DND-41 (cell line): Measurements from ENCODE around the gene CARMIL1.
A peak's percentile ranks its signal among the peaks of the same experiment; 100 is the strongest.

Experiments
- ATAC-seq: fragments of 200-7000 bp; cut with Tn5 transposase; 3 replicates; pipeline ENCODE4 v1.9.1; 2021; ENCODE audit warnings: low read depth; ENCODE audit not compliant: insufficient read depth
- DNase-seq: peaks from one replicate; pipeline ENCODE4 v3.0.0-alpha.2; 2020
- H2AFZ ChIP-seq: 2 replicates; pipeline ENCODE4 v1.6.0; 2012; ENCODE audit warnings: low read depth, low read length
- H3K27ac ChIP-seq: 2 replicates; pipeline ENCODE4 v1.5.1; 2012; ENCODE audit warnings: low read length, inconsistent platforms
- H3K27me3 ChIP-seq: fragments of 200-600 bp; sonication (generic); 2 replicates; pipeline ENCODE4 v1.6.0; 2012; ENCODE audit warnings: low read length, mild to moderate bottlenecking, inconsistent platforms; ENCODE audit not compliant: insufficient read depth, poor library complexity
- H3K36me3 ChIP-seq: 2 replicates; pipeline ENCODE4 v1.5.1; 2012; ENCODE audit warnings: low read length, inconsistent platforms; ENCODE audit not compliant: insufficient read depth
- H3K4me1 ChIP-seq: 2 replicates; pipeline ENCODE4 v1.5.1; 2012; ENCODE audit warnings: mild to moderate bottlenecking, low read length; ENCODE audit not compliant: insufficient read depth
- H3K4me2 ChIP-seq: 2 replicates; pipeline ENCODE4 v1.6.0; 2012; ENCODE audit warnings: mild to moderate bottlenecking, moderate library complexity, low read length, inconsistent platforms; ENCODE audit not compliant: insufficient read depth
- H3K4me3 ChIP-seq, 2 experiments: fragments of 200-600 bp in 1 of 2; shearing (Covaris generic) in 1 of 2; 2 replicates each; pipeline ENCODE4 v1.5.1; 2012 to 2016; ENCODE audit warnings: inconsistent platforms in 2 of 2, low read length in 2 of 2, mild to moderate bottlenecking in 2 of 2, low read depth in 1 of 2, moderate library complexity in 1 of 2
- H3K79me2 ChIP-seq: 2 replicates; pipeline ENCODE4 v1.6.0; 2012; ENCODE audit warnings: low read length, inconsistent platforms; ENCODE audit not compliant: insufficient read depth
- H3K9ac ChIP-seq: 2 replicates; pipeline ENCODE4 v1.6.0; 2012; ENCODE audit warnings: low read depth, mild to moderate bottlenecking, inconsistent platforms, low read length, moderate library complexity
- H3K9me3 ChIP-seq: 2 replicates; pipeline ENCODE4 v1.5.1; 2012; ENCODE audit warnings: low read length, moderate library complexity, mild to moderate bottlenecking, inconsistent platforms; ENCODE audit not compliant: insufficient read depth, severe bottlenecking
- H4K20me1 ChIP-seq: 2 replicates; pipeline ENCODE4 v1.6.0; 2012; ENCODE audit warnings: low read length; ENCODE audit not compliant: insufficient read depth
- EZH2 ChIP-seq: IDR thresholded peaks from 3 replicates; pipeline ENCODE4 v1.6.1; 2012; ENCODE audit warnings: borderline replicate concordance, low read depth, mild to moderate bottlenecking, moderate library complexity, low read length, inconsistent platforms; ENCODE audit not compliant: severe bottlenecking
- TF ChIP-seq, protein P1 (sequence below): IDR thresholded peaks from 2 replicates; pipeline ENCODE4 v1.5.1; 2012; ENCODE audit warnings: borderline replicate concordance, low read length, moderate library complexity, mild to moderate bottlenecking; ENCODE audit not compliant: poor library complexity, severe bottlenecking; ENCODE audit errors: extremely low read depth

The CARMIL1 gene

DNA sequence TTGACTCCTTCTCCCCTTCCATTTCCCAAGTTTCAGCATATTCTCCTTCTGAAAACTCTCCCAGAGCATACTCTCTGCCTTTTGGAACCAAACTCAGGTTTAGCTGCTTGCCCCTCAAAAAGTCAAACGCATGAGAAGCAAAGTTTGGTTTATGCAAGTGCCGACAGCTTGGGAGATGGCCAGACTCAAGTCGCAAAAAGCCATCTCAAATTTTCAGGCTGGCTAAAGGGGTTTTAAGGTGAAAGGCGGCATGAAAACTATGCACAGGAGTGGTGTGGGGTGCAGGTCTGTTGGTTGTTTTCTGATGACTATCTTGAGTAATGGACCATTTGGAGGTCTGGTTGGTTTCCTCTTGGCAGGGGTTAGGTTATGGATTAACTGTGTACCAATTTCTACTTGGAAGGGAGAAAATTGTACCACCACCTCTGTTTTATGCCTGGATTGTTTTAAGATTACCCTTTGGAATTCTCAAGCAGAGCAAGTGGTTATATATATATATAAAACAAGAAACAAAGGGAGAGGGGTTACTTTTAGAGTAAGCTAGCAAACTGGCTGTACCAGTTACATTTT is 320.4 kb downstream of the CARMIL1 start:
- no peak overlapping the region for H3K4me2 ChIP-seq
- H3K4me1 ChIP-seq: no peaks in the 10 kb centered on the region
- no peak overlapping the region for H3K27ac ChIP-seq
- no peak overlapping the region for H2AFZ ChIP-seq
- no peak for ATAC-seq
- no peaks in the 10 kb centered on the region for H4K20me1 ChIP-seq
- no peaks in the 10 kb centered on the region for H3K36me3 ChIP-seq
- H3K4me3 ChIP-seq: no peak overlapping the region
- H3K79me2 ChIP-seq: no peaks in the 10 kb centered on the region
- TF ChIP-seq EZH2: no peak
- peaks cover 15% of the 10 kb centered on the region for H3K27me3 ChIP-seq
- H3K9ac ChIP-seq: no peak overlapping the region
- DNase-seq: no peak
- no peaks in the 10 kb centered on the region for H3K9me3 ChIP-seq

DNA sequence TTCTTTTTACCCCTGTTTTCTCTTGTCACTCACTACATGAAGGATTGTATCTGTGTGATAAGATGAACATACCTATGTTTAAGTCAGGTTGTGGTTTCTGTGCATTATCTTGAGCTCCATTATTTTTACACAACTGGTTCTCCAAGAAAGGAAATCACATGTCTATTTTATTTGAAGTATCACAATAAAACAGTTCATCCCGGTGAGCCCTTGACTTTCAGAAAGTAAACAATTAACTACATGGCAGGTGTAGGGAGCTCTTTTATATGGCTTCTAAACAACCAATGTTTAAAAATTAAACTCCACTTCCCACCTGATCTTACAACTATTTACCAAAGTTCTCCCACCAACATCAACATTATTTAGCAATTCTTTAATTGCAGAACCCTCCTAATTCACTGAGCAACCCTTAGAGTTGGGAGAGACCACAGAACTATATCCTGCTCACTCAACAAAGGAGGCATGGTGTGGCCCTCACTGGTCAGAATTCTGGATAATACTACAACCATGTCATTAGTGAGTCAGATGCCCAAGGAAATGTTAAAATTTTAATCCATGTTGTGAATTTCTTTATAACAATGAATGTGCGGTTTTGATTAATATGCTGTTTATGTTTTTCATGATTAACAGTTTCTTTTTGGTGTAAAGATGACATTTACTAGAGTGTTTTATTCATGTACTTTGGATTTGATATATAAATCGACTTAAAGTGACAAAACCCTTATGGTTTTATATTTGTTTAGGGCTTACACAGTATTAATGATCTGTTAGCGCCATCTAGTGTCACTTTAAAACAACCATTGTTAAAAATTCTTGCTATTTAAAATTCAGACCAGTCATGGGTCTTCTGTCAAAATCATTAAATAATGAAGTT is 322.9 kb downstream of the CARMIL1 start:
- ATAC-seq: 0 out of 3 replicates have a peak, but pooled peaks have one; percentile 45
- no peaks in the 10 kb centered on the region for H3K4me1 ChIP-seq

DNA sequence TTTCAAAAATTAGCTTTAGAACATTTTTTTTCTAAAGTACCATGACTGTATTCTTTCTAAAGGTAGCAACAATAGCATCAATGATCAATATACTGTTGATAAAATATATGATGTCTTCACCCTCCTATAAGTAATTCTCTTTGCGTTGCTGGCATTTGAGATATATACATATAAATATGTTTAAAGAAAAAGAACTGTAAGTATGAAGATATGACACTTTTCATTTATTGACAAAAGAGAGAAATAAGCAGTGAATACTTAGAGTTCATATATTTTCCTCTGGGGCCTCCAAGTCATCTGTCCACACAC is 323.5 kb downstream of the CARMIL1 start:
- no peak overlapping the region for H3K4me3 ChIP-seq
- no peak overlapping the region for H2AFZ ChIP-seq
- H3K27ac ChIP-seq: no peak overlapping the region
- H3K9ac ChIP-seq: no peak overlapping the region
- ATAC-seq (no peak), DNase-seq (no peak)
- no peak overlapping the region for H3K4me2 ChIP-seq
- no peaks in the 10 kb centered on the region for H3K4me1 ChIP-seq
- no peak for TF ChIP-seq EZH2
- TF ChIP-seq, protein P1, sequence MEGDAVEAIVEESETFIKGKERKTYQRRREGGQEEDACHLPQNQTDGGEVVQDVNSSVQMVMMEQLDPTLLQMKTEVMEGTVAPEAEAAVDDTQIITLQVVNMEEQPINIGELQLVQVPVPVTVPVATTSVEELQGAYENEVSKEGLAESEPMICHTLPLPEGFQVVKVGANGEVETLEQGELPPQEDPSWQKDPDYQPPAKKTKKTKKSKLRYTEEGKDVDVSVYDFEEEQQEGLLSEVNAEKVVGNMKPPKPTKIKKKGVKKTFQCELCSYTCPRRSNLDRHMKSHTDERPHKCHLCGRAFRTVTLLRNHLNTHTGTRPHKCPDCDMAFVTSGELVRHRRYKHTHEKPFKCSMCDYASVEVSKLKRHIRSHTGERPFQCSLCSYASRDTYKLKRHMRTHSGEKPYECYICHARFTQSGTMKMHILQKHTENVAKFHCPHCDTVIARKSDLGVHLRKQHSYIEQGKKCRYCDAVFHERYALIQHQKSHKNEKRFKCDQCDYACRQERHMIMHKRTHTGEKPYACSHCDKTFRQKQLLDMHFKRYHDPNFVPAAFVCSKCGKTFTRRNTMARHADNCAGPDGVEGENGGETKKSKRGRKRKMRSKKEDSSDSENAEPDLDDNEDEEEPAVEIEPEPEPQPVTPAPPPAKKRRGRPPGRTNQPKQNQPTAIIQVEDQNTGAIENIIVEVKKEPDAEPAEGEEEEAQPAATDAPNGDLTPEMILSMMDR: no peak
- peaks cover 16% of the 10 kb centered on the region for H3K27me3 ChIP-seq
- H3K36me3 ChIP-seq: no peaks in the 10 kb centered on the region
- H4K20me1 ChIP-seq: no peaks in the 10 kb centered on the region
- H3K9me3 ChIP-seq: no peaks in the 10 kb centered on the region
- H3K79me2 ChIP-seq: no peaks in the 10 kb centered on the region

More for the DNA sequence above, 322.9 kb downstream of the CARMIL1 start:
- H3K27me3 ChIP-seq: peaks cover 12% of the 10 kb centered on the region
- no peaks in the 10 kb centered on the region for H3K36me3 ChIP-seq
- no peak for DNase-seq
- H3K9me3 ChIP-seq: no peaks in the 10 kb centered on the region
- H3K4me3 ChIP-seq: no peak overlapping the region
- H3K4me2 ChIP-seq: no peak overlapping the region
- no peak overlapping the region for H3K27ac ChIP-seq
- H4K20me1 ChIP-seq: no peaks in the 10 kb centered on the region
- H3K79me2 ChIP-seq: no peaks in the 10 kb centered on the region
- TF ChIP-seq, protein P1: peak; percentile 70
- TF ChIP-seq EZH2: no peak
- H2AFZ ChIP-seq: no peak overlapping the region
- no peak overlapping the region for H3K9ac ChIP-seq

DNA sequence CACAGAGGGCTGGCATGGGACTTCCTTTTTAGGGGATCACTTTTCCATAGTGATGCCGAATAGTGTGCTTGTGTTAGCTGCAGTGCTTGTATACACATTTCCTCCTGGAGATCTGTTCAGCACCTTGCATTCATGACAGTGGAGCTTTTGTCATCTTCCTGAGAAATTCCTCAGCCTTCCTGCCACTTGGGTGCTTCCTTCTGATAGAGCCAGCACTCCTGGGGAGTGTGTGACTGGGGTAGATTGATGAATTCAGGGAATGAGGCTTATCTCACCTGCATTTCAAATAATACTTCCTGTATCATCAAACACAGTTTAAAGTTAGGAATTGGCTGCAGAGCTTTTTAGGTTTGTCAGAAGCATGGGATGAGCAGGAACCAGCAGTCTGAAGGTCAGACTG is 324.1 kb downstream of the CARMIL1 start:
- no peaks in the 10 kb centered on the region for H3K79me2 ChIP-seq
- no peak overlapping the region for H3K4me3 ChIP-seq
- H3K36me3 ChIP-seq: no peaks in the 10 kb centered on the region
- no peak overlapping the region for H3K27ac ChIP-seq
- H3K4me1 ChIP-seq: no peaks in the 10 kb centered on the region
- H3K9ac ChIP-seq: no peak overlapping the region
- DNase-seq (no peak), ATAC-seq (no peak)
- H2AFZ ChIP-seq: no peak overlapping the region
- no peaks in the 10 kb centered on the region for H4K20me1 ChIP-seq
- no peaks in the 10 kb centered on the region for H3K9me3 ChIP-seq
- H3K27me3 ChIP-seq: peaks cover 16% of the 10 kb centered on the region
- no peak overlapping the region for H3K4me2 ChIP-seq
- TF ChIP-seq, protein P1: no peak
- TF ChIP-seq EZH2: no peak
